ENCODE results near the gene TBC1D4.

The TBC1D4 gene

DNA sequence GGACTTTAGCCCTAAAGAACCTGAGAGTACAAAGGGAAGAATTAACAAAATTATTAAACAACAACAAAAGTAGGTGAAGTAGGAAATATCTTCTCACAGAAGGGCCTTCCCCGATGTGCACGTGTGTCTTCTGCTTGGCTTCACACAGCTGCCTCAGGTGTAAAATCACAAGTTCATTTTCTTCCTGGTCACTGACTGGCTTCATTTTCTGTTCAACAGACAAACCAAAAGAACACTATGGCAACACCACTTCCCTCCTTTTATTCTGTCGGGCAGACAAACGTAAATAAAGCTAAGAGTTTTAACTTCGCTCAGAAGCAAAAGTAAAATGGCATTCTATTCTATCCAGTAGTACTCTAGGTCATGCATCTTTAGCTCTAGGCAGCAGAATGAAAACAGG, 140.9 kb downstream of the TBC1D4 start:
- TF ChIP-seq CTCF (conservative IDR thresholded peaks at IDR 0.05; ENCODE audit: low read depth, low read length): no peak
- no peak for DNase-seq (ENCODE audit: low read depth)
- no peak overlapping the region for H3K4me3 ChIP-seq (ENCODE audit: low read depth, low read length)

DNA sequence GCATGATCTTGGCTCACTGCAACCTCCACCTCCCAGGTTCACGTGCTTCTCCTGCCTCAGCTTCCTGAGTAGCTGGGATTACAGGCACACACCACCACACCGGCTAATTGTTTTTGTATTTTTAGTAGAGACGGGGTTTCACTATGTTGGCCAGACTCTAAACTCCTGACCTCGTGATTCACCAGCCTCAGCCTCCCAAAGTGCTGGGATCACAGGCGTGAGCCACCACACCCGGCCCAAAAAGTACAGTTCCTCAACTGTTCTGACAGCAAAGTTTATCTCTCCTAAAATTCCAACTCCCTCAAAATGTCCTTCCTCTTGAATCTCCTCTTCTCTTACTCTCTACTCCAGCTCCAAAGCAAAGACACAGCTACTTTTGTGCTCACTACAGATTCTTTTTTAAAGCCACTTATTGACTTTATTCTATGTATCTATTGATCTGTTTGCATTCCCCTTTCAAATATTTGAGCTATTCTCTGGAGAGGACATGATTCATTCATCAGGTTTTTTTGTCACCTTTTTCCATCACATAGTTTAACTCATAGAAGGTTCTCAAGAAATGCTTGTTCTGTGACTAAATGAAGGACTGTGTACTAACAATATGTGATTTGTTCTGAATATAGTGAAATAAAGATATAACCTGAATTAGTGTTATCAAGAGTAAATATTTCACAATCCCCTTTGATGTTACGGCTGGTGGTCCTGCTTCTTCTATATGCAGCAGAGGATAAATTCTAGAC, 142.2 kb downstream of the TBC1D4 start:
- DNase-seq (ENCODE audit: low read depth): no peak
- no peak overlapping the region for H3K4me3 ChIP-seq (ENCODE audit: low read depth, low read length)
- TF ChIP-seq CTCF (conservative IDR thresholded peaks at IDR 0.05; ENCODE audit: low read depth, low read length): no peak

GRCh38 chr13:75334634-75335447, 147.1 kb downstream of the TBC1D4 start:
- TF ChIP-seq CTCF (conservative IDR thresholded peaks at IDR 0.05; ENCODE audit: low read depth, low read length): no peak
- DNase-seq (ENCODE audit: low read depth): no peak
- no peak overlapping the region for H3K4me3 ChIP-seq (ENCODE audit: low read depth, low read length)

DNA sequence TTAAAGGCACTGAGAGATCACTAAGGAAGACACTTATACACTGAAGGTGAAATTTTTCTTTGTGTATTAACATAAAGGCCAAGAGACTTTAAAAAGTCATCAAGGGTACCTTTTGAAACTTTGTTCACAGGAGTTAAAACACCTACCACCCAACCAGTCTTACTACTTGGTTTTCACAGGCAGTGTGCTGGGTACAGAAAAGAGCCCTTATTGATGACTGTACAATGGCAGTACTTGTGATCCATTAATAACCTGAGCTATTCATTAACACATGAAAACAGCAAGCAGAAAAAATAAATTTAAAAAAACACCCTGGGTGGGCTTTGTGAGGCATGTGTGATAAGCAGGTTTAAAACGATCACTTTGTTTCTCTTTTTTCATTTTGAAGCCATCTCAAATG, 148.9 kb downstream of the TBC1D4 start:
- DNase-seq (ENCODE audit: low read depth): no peak
- no peak overlapping the region for H3K4me3 ChIP-seq (ENCODE audit: low read depth, low read length)
- TF ChIP-seq CTCF (conservative IDR thresholded peaks at IDR 0.05; ENCODE audit: low read depth, low read length): no peak

DNA sequence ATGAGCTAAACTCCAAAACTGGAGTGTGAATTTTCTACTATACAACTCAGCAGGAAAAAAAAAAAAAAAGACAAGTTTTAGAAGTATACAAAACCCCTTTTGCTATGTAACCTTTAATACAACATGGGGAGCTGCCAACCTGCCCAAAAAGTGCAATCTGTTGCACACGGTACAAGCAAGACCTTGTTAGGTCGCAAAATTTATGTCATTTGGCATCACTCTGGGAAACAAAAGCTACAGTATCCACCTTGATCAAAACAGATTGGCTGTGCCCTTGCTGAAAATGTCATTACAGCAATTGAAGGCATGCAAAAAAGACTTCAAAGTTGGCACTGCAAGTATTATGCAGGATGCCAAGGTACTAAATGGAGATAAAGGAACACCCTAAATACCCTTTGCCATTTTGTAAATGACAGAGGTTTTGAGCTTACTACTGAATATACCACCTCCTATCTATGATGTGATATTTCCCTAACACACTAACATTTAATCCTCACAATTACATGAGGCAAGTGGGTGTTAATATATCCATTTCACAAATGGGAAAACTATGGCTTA, 150.1 kb downstream of the TBC1D4 start:
- H3K4me3 ChIP-seq (ENCODE audit: low read depth, low read length): no peak overlapping the region
- DNase-seq (ENCODE audit: low read depth): no peak
- TF ChIP-seq CTCF (conservative IDR thresholded peaks at IDR 0.05; ENCODE audit: low read depth, low read length): no peak

DNA sequence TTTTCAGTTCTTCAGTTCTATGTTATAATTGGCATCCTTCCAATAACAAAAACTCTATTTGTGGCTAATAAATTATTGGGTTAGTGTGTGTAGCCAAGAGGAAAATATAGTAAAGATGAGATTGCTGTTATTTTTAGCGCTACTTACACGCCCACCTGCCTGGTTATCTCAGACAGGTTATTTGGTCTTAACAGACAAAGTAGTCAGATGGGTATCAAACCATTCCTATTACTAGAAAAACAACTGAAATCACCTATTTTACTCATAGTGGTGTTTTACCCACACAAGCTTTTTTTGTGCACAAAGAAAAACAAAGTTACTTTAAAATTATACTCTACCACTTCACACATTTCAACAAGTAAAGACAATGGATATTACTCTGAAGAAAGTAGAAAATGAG, 151.2 kb downstream of the TBC1D4 start:
- no peak overlapping the region for H3K4me3 ChIP-seq (ENCODE audit: low read depth, low read length)
- no peak for DNase-seq (ENCODE audit: low read depth)
- no peak for TF ChIP-seq CTCF (conservative IDR thresholded peaks at IDR 0.05; ENCODE audit: low read depth, low read length)
